Testis (tissue), 2 donors: ENCODE measurements around the gene MTMR1.

Source experiments
- CTCF ChIP-seq, 3 experiments: fragments of 450-650 bp in 2 of 3; fragments of 200-600 bp in 1 of 3; sonication (generic) in 1 of 3; IDR thresholded peaks; one replicate each; pipeline ENCODE4 v1.5.1; 2016 to 2019; ENCODE audit warnings: antibody characterized with exemption in 3 of 3, mild to moderate bottlenecking in 2 of 3, moderate library complexity in 1 of 3
- POLR2A ChIP-seq: fragments of 450-650 bp; IDR thresholded peaks from one replicate; pipeline ENCODE4 v1.6.1; 2017; ENCODE audit warnings: antibody characterized with exemption, mild to moderate bottlenecking, moderate library complexity

GRCh38 chrX:150719621-150720020 is 26.4 kb downstream of the MTMR1 start:
- TF ChIP-seq CTCF (IDR thresholded peaks at IDR 0.05) (no peak), POLR2A (no peak)
